Ecto neural progenitor cell (in vitro differentiated cells): ENCODE results near the gene SACM1L.
"Not testable (repeated sequence)": the region's sequence is repeated elsewhere in the genome, so short reads cannot be mapped to it uniquely, and the experiment has no call there.

Experiments used
- DNase-seq: peaks from one replicate; pipeline ENCODE4 v3.0.0-alpha.2; 2018; ENCODE audit warnings: low spot score

Gene SACM1L

GRCh38 chr3:45692866-45693265 is 3.7 kb downstream of the SACM1L start:
- no peak for DNase-seq

DNA sequence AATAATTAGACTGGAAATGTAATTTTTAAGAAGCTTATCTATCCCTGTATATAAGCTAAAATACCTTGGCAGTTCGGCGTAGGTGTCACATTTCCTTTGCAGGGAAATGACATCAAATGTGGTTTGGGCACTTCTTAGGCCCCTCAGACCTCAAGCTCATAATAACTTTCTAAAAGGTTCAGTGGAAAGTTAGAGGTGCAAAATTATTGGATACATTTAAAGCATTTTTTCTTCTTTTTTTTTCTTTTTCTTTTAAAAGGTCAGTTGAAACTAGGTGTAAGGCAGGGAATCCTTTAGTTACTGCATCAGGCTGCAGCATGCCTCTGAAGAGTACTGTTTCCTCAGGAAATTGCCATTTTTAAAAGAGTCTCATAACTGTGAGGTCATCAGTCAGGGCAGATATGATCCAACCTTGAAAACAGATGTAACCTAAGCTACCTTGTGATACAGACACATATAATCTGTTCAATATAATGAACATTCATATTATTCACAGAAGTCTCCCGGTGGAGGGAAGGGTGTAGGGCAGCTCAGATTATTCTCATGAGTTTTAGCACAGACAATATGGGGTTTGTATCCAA is 4.8 kb downstream of the SACM1L start:
- DNase-seq, result no peak

DNA sequence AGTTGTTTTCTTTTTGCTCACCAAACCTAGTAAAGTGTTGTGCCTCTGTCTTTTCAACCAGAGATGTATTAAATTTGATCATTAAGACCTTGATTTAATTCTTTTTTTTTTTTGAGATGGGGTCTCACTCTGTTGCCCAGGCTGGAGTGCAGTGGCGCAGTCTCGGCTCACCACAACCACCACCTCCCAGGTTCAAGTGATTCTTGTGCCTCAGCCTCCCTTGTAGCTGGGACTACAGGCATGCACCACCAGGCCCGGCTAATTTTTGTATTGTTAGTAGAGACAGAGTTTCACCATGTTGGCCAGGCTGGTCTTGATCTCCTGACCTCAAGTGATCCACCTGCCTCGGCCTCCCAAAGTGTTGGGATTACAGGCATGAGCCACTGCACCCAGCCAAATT is 6.0 kb downstream of the SACM1L start:
- not testable (repeated sequence) for DNase-seq

GRCh38 chr3:45700570-45701073 is 11.4 kb downstream of the SACM1L start:
- DNase-seq, result no peak

- DNase-seq, result no peak
Measured at GRCh38 chr3:45701172-45701867, 12.1 kb downstream of the SACM1L start.

- no peak for DNase-seq
Measured at GRCh38 chr3:45704301-45704943, 15.2 kb downstream of the SACM1L start.

- no peak for DNase-seq
Measured at GRCh38 chr3:45705839-45706808, 16.9 kb downstream of the SACM1L start.

DNA sequence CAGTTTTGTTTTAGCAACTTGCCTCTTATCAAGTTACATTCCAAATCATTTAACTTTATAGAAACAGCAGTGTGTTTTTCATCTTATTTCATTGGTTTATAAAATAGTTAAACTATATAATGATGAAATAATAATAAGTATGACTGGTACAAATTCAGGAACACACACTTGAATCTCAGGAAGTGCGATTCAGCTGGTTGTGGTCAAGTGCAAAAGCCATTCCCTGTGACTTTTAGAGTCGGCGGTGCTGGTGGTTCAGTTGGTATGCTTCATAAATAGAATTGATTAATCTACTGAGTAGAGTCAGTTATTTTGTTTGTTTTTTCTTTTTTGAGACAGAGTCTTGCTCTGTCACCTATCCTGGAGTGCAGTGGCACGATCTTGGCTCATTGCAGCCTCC is 22.7 kb downstream of the SACM1L start:
- DNase-seq, result no peak

GRCh38 chr3:45712434-45713110 is 23.4 kb downstream of the SACM1L start:
- no peak for DNase-seq

- no peak for DNase-seq
Measured at GRCh38 chr3:45715945-45716344, 26.7 kb downstream of the SACM1L start.

GRCh38 chr3:45716790-45717336 is 27.7 kb downstream of the SACM1L start:
- no peak for DNase-seq

DNA sequence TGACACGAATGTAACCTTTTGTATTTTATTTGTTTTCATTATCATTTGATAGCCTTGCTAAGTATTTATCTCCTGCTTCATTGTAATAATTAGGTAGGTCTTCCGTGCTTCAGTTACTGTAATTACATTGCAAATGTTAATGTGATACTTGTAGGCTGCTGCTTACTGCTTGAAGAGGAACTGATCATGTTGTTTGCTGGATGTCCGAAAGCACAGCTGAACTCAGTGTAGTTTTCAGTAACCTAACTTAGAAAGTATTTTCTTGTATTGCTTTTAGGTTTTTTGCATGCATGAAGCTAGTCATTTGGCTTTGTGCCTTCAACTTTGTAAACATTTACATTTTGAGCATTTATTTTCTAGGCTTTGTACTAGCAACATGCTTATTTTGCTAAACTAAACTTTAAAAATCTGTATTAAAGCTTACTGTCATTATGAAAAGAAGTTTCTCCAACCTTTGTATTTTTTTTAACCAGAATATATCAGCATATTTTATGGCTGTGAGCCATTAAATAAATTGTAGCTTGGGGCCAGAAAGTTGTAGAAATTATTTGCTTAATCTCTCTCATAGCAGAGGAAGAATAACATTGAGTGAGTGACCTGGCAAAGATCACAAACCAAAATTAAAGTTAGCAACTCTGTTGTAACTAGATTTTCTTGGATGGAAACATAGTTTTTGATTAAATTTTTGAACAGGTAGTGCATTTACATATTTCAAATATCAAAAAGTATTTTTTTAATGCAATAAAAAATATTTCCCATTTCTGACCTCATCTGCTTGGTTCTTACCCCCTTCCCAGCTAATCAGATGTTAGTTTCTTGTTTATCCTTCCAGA is 30.7 kb downstream of the SACM1L start:
- DNase-seq, result no peak

DNA sequence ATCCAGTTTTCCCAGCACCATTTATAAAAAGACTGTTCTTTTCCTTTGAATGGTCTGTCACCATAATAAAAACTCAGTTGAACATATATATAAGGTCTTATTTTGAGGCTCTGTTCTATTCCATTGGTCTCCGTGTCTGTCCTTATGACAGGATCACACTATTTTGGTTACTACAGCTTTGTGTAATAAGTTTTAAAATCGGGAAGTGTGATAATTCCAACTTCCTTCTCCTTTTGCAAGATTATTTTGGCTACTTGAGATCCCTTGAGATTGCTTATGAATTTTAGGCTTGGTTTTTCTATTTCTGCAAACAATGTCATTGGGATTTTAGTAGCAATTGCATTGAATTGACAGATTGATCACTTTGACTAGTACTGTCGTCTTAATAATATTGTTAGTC is 35.7 kb downstream of the SACM1L start:
- no peak for DNase-seq

DNA sequence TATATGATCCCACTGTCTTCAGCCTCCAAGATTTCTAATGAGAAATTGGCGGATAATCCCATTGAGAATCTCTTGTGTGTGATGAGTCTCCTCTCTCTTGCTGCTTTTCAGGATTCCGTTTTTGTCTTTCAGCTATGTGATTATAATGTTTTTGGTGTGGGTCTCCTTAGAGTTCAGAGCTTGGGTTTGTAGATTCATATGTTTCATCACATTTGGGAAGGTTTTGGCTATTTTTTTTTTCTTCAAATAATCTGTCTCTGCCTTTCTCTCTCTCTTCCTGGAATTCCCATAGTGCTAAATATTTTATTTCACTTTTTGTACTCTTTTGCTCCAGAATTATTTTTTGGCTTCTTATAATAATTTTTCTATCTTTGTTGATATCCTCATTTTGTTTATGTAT is 40.4 kb downstream of the SACM1L start:
- no peak for DNase-seq

- no peak for DNase-seq
Measured at GRCh38 chr3:45730409-45731154, 41.4 kb downstream of the SACM1L start.

DNA sequence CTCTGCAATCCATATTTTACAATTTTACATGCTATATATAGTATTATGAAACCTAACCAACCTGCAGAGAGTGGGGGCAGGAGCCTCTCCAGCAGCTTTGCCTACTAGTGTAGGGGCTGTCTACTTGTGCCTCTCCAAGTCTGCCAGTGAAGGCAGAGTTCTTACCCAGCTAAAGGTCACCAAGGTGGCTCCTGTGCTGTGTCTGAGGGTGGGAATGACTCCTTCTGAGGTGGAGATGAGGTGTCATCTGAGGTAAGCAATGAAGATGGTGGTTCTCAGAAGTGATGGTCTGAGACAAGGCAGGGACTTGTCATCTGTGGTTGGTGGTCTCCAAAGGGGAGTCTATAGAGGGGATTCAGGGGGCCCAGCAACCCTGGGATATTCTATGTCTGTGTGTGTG is 47.5 kb downstream of the SACM1L start:
- no peak for DNase-seq

- DNase-seq, result no peak
Measured at GRCh38 chr3:45737234-45737633, 48.0 kb downstream of the SACM1L start.

DNA sequence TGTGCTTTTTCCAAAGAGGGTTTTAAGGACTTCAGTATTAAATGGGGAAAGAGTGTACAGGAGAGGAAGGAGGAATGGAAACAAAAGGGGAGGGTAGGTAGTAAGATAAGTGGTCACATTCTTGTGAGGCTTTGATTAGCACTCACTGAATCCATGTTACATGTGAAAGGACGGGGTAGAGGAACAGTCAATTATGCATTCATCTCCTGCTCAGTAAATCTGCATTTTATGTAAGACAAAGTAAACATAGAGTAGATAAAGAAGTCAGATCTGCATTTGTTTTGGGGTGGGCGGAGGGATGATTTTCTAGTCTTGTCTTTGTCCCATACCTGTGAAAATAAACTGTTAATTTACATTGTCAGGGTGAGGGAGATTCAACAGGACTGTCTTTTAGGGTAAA is 50.8 kb downstream of the SACM1L start:
- DNase-seq, result no peak

DNA sequence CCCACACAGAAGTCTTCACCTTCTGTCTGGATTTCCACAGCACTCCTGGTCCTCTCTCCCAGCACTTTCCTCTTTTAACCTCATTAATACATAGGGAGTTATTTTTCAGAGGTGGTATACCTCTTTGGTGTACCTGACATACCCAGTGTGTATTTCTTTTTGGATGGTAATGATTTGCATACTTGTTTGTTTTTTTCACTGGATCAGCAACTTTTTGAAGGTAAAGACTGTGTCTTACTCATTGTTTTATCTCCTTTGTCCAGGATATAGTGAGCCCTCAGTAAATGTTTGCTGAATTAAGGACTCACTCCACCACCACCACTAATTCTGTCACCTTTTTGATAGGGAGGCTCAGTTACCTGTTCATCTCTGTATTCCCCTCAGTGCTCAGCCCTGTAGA is 52.1 kb downstream of the SACM1L start:
- DNase-seq, result no peak
